Trophoblast cell (in vitro differentiated cells and primary cell): ENCODE results near the gene STX10.
"Not testable (repeated sequence)": the region's sequence is repeated elsewhere in the genome, so short reads cannot be mapped to it uniquely, and the experiment has no call there.

Source experiments
- DNase-seq, 2 donors: peaks; one replicate each; pipeline ENCODE4 v3.0.0-alpha.2; 2016
- H2AFZ ChIP-seq: 2 replicates; pipeline ENCODE4 v1.6.1; 2013; ENCODE audit warnings: low read length, moderate library complexity, mild to moderate bottlenecking; ENCODE audit not compliant: insufficient read depth, poor library complexity
- H2AK5ac ChIP-seq: 2 replicates; pipeline ENCODE4 v1.6.1; 2013; ENCODE audit warnings: mild to moderate bottlenecking, low read length
- H2BK120ac ChIP-seq: 2 replicates; pipeline ENCODE4 v1.6.1; 2013; ENCODE audit warnings: low read length, mild to moderate bottlenecking, moderate library complexity; ENCODE audit not compliant: insufficient read depth, poor library complexity
- H2BK12ac ChIP-seq: 2 replicates; pipeline ENCODE4 v1.6.1; 2013; ENCODE audit warnings: mild to moderate bottlenecking, low read length, moderate library complexity
- H2BK5ac ChIP-seq: 2 replicates; pipeline ENCODE4 v1.6.1; 2013; ENCODE audit warnings: low read length, low read depth, moderate library complexity, mild to moderate bottlenecking; ENCODE audit not compliant: poor library complexity
- H3K14ac ChIP-seq: 2 replicates; pipeline ENCODE4 v1.6.1; 2013; ENCODE audit warnings: mild to moderate bottlenecking, low read length
- H3K18ac ChIP-seq: 2 replicates; pipeline ENCODE4 v1.6.1; 2013; ENCODE audit warnings: mild to moderate bottlenecking, low read length
- H3K23ac ChIP-seq: 2 replicates; pipeline ENCODE4 v1.6.1; 2013; ENCODE audit warnings: low read length
- H3K27ac ChIP-seq: 2 replicates; pipeline ENCODE4 v1.5.1; 2013; ENCODE audit warnings: low read depth, mild to moderate bottlenecking, inconsistent platforms, low read length, moderate library complexity
- H3K27me3 ChIP-seq: 2 replicates; pipeline ENCODE4 v1.6.1; 2013; ENCODE audit warnings: inconsistent platforms, mild to moderate bottlenecking, low read length, moderate library complexity; ENCODE audit not compliant: insufficient read depth
- H3K36me3 ChIP-seq, 2 experiments: 1 replicate in 1 of 2; 2 replicates in 1 of 2; pipeline ENCODE4 v1.6.1; 2013; ENCODE audit warnings: low read length in 2 of 2, mild to moderate bottlenecking in 2 of 2, moderate library complexity in 1 of 2; ENCODE audit not compliant: insufficient read depth in 2 of 2, control insufficient read depth in 1 of 2
- H3K4ac ChIP-seq: 2 replicates; pipeline ENCODE4 v1.6.1; 2013; ENCODE audit warnings: low read depth, mild to moderate bottlenecking, low read length, moderate library complexity
- H3K4me1 ChIP-seq, 2 experiments: 1 replicate in 1 of 2; 2 replicates in 1 of 2; pipeline ENCODE4 v1.6.1; 2013; ENCODE audit warnings: low read length in 2 of 2, mild to moderate bottlenecking in 2 of 2, moderate library complexity in 1 of 2; ENCODE audit not compliant: insufficient read depth in 2 of 2, control insufficient read depth in 1 of 2
- H3K4me2 ChIP-seq: 2 replicates; pipeline ENCODE4 v1.6.1; 2013; ENCODE audit warnings: inconsistent platforms, mild to moderate bottlenecking, low read length, moderate library complexity
- H3K4me3 ChIP-seq: 2 replicates; pipeline ENCODE4 v1.5.1; 2013; ENCODE audit warnings: mild to moderate bottlenecking, low read depth, low read length, inconsistent platforms
- H3K79me1 ChIP-seq: one replicate; pipeline ENCODE4 v1.6.1; 2013; ENCODE audit warnings: low read length
- H3K79me2 ChIP-seq: 2 replicates; pipeline ENCODE4 v1.6.1; 2013; ENCODE audit warnings: low read length, mild to moderate bottlenecking; ENCODE audit not compliant: control insufficient read depth, insufficient read depth, poor library complexity
- H3K9ac ChIP-seq: 2 replicates; pipeline ENCODE4 v1.6.1; 2013; ENCODE audit warnings: mild to moderate bottlenecking, low read length
- H3K9me3 ChIP-seq: 2 replicates; pipeline ENCODE4 v1.6.1; 2013; ENCODE audit warnings: low read depth, mild to moderate bottlenecking, control low read depth, inconsistent platforms, low read length; ENCODE audit not compliant: insufficient read depth
- H4K12ac ChIP-seq: 2 replicates; pipeline ENCODE4 v1.6.1; 2013; ENCODE audit warnings: low read depth, mild to moderate bottlenecking, low read length, moderate library complexity
- H4K8ac ChIP-seq: 2 replicates; pipeline ENCODE4 v1.6.1; 2013; ENCODE audit warnings: low read depth, mild to moderate bottlenecking, low read length, moderate library complexity
- H4K91ac ChIP-seq: one replicate; pipeline ENCODE4 v1.6.1; 2013; ENCODE audit warnings: low read depth, mild to moderate bottlenecking, low read length, moderate library complexity
- WGBS: extraction: QIAGEN DNeasy Blood & Tissue Kit; methylation state at CpG from one replicate; pipeline ENCODE4 v1.1.7; 2013; ENCODE audit warnings: missing lambda C conversion rate; ENCODE audit not compliant: insufficient read length, insufficient coverage; ENCODE audit errors: extremely low coverage; 5-methylcytosine and 5-hydroxymethylcytosine counted together

The STX10 gene

GRCh38 chr19:13169769-13170168 lies 19.6 kb upstream of the STX10 start:
- Histone ChIP-seq H3K9ac (no peak overlapping the region), H2AFZ (peak overlapping the region; percentile 8), H3K9me3 (no peaks in the 10 kb centered on the region), H3K18ac (no peak overlapping the region), H4K12ac (no peak overlapping the region), H2AK5ac (no peak overlapping the region), H3K27me3 (no peaks in the 10 kb centered on the region), H4K8ac (no peak overlapping the region), H3K4me2 (no peak overlapping the region), H3K4me3 (no peak overlapping the region), H3K36me3 (no peaks in the 10 kb centered on the region), H3K14ac (no peak overlapping the region), H2BK5ac (no peak overlapping the region), H3K4me1 (peaks cover 41% of the 10 kb centered on the region in 2 experiments), H2BK12ac (no peak overlapping the region), H3K23ac (no peak overlapping the region), H3K4ac (no peak overlapping the region), H3K79me2 (peaks cover 2% of the 10 kb centered on the region), H3K27ac (peak overlapping the region; percentile 52), H3K79me1 (peaks cover 51% of the 10 kb centered on the region), H4K91ac (peak overlapping the region; percentile 82), H2BK120ac (no peak overlapping the region)
- no CpG with 5 or more reads among the region's 5 CpGs for WGBS
- peak; percentile 99 for DNase-seq

- Histone ChIP-seq H3K18ac (peak overlapping the region; percentile 74), H3K79me1 (peaks cover 68% of the 10 kb centered on the region), H4K91ac (peak overlapping the region; percentile 94), H3K4me1 (peaks cover 47% of the 10 kb centered on the region in 2 experiments), H2BK120ac (peak overlapping the region; percentile 97), H2BK12ac (peak overlapping the region; percentile 85), H2BK5ac (peak overlapping the region; percentile 85)
- not testable (repeated sequence) for H3K9ac ChIP-seq, H3K4ac ChIP-seq, DNase-seq, H2AFZ ChIP-seq, H3K14ac ChIP-seq, H3K4me3 ChIP-seq, H3K23ac ChIP-seq, H2AK5ac ChIP-seq, H3K9me3 ChIP-seq, H3K36me3 ChIP-seq, H3K4me2 ChIP-seq, H4K12ac ChIP-seq, H3K27ac ChIP-seq, H3K79me2 ChIP-seq, H3K27me3 ChIP-seq, H4K8ac ChIP-seq
- no CpG with 5 or more reads among the region's 3 CpGs for WGBS
Measured at GRCh38 chr19:13166151-13166550, 16.0 kb upstream of the STX10 start.

DNA sequence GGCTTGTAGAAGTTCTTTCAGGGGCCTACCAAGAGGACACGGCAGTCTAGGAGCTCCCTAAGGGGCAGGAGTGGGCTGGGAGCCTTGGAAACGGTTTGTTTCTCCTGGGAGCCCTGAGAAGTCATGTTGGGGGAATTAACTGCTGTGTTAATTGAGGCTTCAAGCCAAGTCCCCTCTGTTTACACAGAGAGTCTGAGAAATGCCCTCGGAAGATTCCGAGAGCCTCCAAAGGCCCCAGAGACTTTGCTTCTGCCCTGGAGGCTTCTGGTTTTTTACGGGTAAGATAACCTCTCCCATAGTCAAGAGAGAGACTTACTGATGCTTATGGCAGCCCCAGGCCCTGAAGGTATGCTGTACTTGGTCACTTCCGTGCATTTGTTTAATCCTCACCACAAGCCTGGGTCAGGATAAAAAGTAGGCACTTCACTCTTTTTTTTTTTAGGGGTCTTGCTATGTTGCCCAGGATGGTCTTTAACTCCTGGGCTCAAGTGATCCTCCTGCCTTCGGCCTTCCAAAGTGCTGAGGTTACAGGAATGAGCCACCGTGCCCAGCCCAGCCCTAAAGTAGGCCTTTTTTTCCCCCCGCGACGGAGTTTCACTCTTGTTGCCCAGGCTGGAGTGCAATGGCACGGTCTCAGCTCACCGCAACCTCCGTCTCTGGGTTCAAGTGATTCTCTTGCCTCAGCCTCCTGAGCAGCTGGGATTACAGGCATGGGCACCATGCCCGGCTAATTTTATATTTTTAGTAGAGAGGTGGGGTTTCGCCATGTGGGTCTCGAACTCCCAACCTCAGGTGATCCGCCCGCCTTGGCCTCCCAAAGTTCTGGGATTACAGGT lies 15.2 kb upstream of the STX10 start:
- DNase-seq, result peak in 1 of 2 donors; percentile 26
- H3K4me1 ChIP-seq, result peaks cover 44 to 46% of the 10 kb centered on the region in 2 experiments
- peak overlapping the region; percentile 75 for H3K4ac ChIP-seq
- peaks cover 67% of the 10 kb centered on the region for H3K79me1 ChIP-seq
- H3K27me3 ChIP-seq, result no peaks in the 10 kb centered on the region
- H3K36me3 ChIP-seq, result no peaks in the 10 kb centered on the region
- H4K8ac ChIP-seq, result peak overlapping the region; percentile 96
- H3K14ac ChIP-seq, result peak overlapping the region; percentile 93
- H4K12ac ChIP-seq, result peak overlapping the region; percentile 12
- no peak overlapping the region for H3K23ac ChIP-seq
- peak overlapping the region; percentile 87 for H2AK5ac ChIP-seq
- H3K9me3 ChIP-seq, result no peaks in the 10 kb centered on the region
- peak overlapping the region; percentile 97 for H2BK120ac ChIP-seq
- H2BK12ac ChIP-seq, result peak overlapping the region; percentile 85
- H3K9ac ChIP-seq, result no peak overlapping the region
- H3K27ac ChIP-seq, result peak overlapping the region; percentile 96
- no peak overlapping the region for H3K4me3 ChIP-seq
- H3K79me2 ChIP-seq, result peaks cover 10% of the 10 kb centered on the region
- peak overlapping the region; percentile 94 for H3K18ac ChIP-seq
- H2AFZ ChIP-seq, result peak overlapping the region; percentile 41
- no peak overlapping the region for H3K4me2 ChIP-seq
- WGBS, result no CpG with 5 or more reads among the region's 19 CpGs
- peak overlapping the region; percentile 94 for H4K91ac ChIP-seq
- peak overlapping the region; percentile 94 for H2BK5ac ChIP-seq

DNA sequence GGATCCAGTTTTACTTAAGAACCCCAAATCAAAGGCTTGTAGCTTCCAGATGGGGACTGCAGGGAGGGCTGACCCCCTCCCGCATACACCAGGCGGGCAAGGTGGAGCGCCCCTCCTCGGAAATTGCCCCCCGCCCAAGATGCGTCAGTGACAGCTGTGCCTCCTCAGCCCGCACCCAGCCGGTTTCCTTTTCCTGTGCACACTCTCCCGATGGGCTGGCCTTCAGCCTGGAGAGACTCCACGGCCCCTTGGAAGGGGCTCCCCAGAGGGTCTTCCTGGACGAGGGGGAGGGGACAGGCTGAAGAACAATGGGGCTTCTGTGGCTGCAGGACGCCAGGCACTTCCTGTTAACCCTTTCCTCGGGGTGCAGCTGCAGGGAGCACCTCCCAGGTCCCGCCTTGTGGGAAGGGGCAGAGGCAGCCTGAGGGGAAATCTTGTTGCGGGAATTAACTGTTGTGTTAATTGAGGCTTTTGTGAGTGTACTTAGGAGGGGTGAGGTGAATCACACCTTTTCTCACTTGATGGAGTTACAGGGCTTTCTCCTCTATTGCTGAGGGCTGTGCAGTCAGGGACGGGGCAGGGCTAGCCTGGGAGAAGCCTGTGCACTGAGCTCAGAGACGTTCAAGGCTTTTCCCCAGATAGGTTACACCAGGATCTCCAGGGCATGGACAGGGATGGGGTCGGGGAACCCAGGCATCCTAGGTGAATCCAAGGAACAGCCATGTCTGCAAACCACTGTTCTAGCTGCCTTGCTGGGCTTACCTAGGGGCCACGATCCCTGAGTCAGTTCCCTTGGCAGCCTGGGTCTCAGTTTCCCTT lies 14.4 kb upstream of the STX10 start:
- Histone ChIP-seq H2BK120ac (peak overlapping the region; percentile 91), H2AFZ (peak overlapping the region; percentile 41), H3K4me1 (peaks cover 37 to 42% of the 10 kb centered on the region in 2 experiments), H3K4ac (peak overlapping the region; percentile 75), H3K4me3 (peak overlapping the region; percentile 10), H3K79me1 (peaks cover 61% of the 10 kb centered on the region), H3K79me2 (peaks cover 10% of the 10 kb centered on the region), H4K12ac (peak overlapping the region; percentile 12), H3K23ac (no peak overlapping the region), H3K27me3 (no peaks in the 10 kb centered on the region), H3K4me2 (peak overlapping the region; percentile 50), H3K27ac (peak overlapping the region; percentile 96), H3K18ac (peak overlapping the region; percentile 95), H2BK12ac (peak overlapping the region; percentile 82), H3K9me3 (no peaks in the 10 kb centered on the region), H2AK5ac (peak overlapping the region; percentile 86), H4K91ac (peak overlapping the region; percentile 94), H4K8ac (peak overlapping the region; percentile 96), H3K9ac (no peak overlapping the region), H2BK5ac (peak overlapping the region; percentile 94), H3K36me3 (no peaks in the 10 kb centered on the region), H3K14ac (peak overlapping the region; percentile 93)
- no CpG with 5 or more reads among the region's 19 CpGs for WGBS
- peak; percentile 31 to 36 for DNase-seq
